Measurements from ENCODE around the gene LRRC30. TPM values are rescaled to one million over a fixed set of nuclear protein-coding genes. Genes with fewer than 3 reads are reported as not detected.

The LRRC30 gene
- polyA plus RNA-seq, 12 donors = 2.1 to 8.2 (median 5.8) TPM; not detected in 2

- no peak for DNase-seq
Observed at GRCh38 chr18:7236933-7237332, 6.0 kb downstream of the LRRC30 start.

GRCh38 chr18:7237673-7238272 is 6.9 kb downstream of the LRRC30 start:
- DNase-seq = no peak

GRCh38 chr18:7242926-7243325 is 12.0 kb downstream of the LRRC30 start:
- no peak for DNase-seq

- no peak for DNase-seq
Observed at GRCh38 chr18:7248877-7249276, 18.0 kb downstream of the LRRC30 start.

- no peak for DNase-seq
Observed at GRCh38 chr18:7254163-7254562, 23.3 kb downstream of the LRRC30 start.

GRCh38 chr18:7255054-7255453 is 24.2 kb downstream of the LRRC30 start:
- DNase-seq = no peak

- DNase-seq = no peak
Observed at GRCh38 chr18:7255643-7256042, 24.8 kb downstream of the LRRC30 start.

- no peak for DNase-seq
Observed at GRCh38 chr18:7256618-7257425, 25.9 kb downstream of the LRRC30 start.

GRCh38 chr18:7257426-7257740 is 26.5 kb downstream of the LRRC30 start:
- DNase-seq = no peak

- DNase-seq = no peak
Observed at GRCh38 chr18:7259475-7259874, 28.6 kb downstream of the LRRC30 start.

- no peak for DNase-seq
Observed at GRCh38 chr18:7261199-7261598, 30.3 kb downstream of the LRRC30 start.

- DNase-seq = no peak
Observed at GRCh38 chr18:7267973-7268372, 37.1 kb downstream of the LRRC30 start.

GRCh38 chr18:7269942-7270341 is 39.1 kb downstream of the LRRC30 start:
- DNase-seq = no peak

- DNase-seq = peak; percentile 75
Observed at GRCh38 chr18:7272311-7273049, 41.6 kb downstream of the LRRC30 start.

GRCh38 chr18:7273301-7273921 is 42.5 kb downstream of the LRRC30 start:
- DNase-seq = no peak

- DNase-seq = no peak
Observed at GRCh38 chr18:7281579-7281978, 50.7 kb downstream of the LRRC30 start.

Other genes with a start within 250 kb of the LRRC30 start
- gene LAMA1, start 113.3 kb upstream of the LRRC30 start, polyA plus RNA-seq (ENCODE audit: insufficient read length in 12 of 12) = 1 to 10 TPM in 11 of 12 donors, not detected in 1; 1.7 to 5.4 (median 3.9) TPM

All from muscle of arm (tissue), 12 donors.